Measurements from ENCODE around the gene PITPNC1.
"Not testable (repeated sequence)": the region's sequence is repeated elsewhere in the genome, so short reads cannot be mapped to it uniquely, and the experiment has no call there.

The PITPNC1 gene

DNA sequence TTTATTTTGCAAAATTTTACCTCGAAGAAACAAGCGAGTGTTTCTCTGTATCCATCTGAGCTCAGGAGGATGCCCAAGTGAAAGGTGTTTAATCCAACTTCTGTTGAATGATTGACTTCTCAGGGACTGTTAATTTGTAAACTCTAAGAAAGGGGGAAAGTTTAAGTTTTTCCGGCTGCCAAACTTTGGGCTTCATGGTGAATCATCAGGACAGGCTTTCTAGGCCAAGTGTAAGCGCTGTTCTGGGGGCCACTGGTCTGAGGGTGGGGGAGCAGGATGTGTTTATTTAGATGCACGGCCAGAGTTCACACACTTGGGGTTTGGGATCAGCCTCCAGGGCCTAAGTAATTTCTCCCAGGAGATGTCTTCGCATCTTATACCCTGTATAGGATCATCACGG is 110.4 kb downstream of the PITPNC1 start:
- Histone ChIP-seq H3K4me1 (ENCODE audit: control insufficient read depth, insufficient read depth, low read length, unreplicated experiment) (peaks cover 51% of the 10 kb centered on the region), H3K4me3 (ENCODE audit: low read depth, low read length) (peak overlapping the region; percentile 56), H3K79me2 (ENCODE audit: control insufficient read depth, insufficient read depth, low read length, unreplicated experiment) (peaks cover 7% of the 10 kb centered on the region), H2AFZ (ENCODE audit: low read length, unreplicated experiment) (peak overlapping the region; percentile 52), H3K27me3 (ENCODE audit: insufficient read depth, low read length) (no peaks in the 10 kb centered on the region), H3K27ac (ENCODE audit: low read depth, low read length) (peak overlapping the region; percentile 99), H3K36me3 (ENCODE audit: insufficient read depth, low read length) (no peaks in the 10 kb centered on the region)

DNA sequence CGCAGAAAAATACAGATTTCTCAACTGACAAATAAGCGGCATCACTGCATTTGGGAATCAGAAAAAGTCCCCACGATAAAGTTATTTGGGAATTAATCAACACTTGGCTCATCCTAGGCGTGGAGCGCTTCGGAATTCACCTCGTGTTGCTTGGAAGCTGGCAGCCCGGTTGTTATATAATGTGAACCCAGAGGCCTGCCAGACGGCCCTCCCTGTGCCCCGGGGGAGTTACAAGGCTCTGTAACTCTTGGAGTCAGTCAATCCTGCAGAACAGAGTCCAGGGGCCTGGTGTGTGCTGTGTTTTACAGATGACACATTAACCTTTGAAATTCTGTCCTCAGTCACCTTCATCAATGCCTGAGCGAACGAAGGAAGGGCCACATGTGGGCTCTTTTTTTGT is 111.1 kb downstream of the PITPNC1 start:
- H3K4me1 ChIP-seq (ENCODE audit: control insufficient read depth, insufficient read depth, low read length, unreplicated experiment) = peaks cover 52% of the 10 kb centered on the region
- H3K36me3 ChIP-seq (ENCODE audit: insufficient read depth, low read length) = no peaks in the 10 kb centered on the region
- H3K27me3 ChIP-seq (ENCODE audit: insufficient read depth, low read length) = no peaks in the 10 kb centered on the region
- H3K79me2 ChIP-seq (ENCODE audit: control insufficient read depth, insufficient read depth, low read length, unreplicated experiment) = peaks cover under 1% of the 10 kb centered on the region
- peak overlapping the region; percentile 56 for H3K4me3 ChIP-seq (ENCODE audit: low read depth, low read length)
- peak overlapping the region; percentile 52 for H2AFZ ChIP-seq (ENCODE audit: low read length, unreplicated experiment)
- H3K27ac ChIP-seq (ENCODE audit: low read depth, low read length) = peak overlapping the region; percentile 99

DNA sequence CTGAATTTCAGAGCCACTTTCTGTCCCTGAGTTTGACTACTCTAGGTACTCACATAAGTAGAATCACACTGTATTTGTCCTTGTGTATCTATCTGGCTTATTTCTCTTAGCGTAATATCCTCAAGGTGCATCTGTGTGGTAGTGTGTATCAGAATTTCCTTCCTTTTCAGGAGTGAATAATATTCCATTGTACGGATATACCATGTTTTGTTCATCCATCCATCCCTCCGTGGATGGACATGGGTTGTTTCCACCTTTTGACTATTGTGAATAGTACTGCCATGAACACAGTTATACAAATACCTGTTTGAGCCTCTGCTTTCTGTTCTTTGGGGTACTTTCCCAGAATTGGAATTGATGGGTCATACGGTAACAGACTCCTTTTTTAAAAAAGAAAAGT is 111.7 kb downstream of the PITPNC1 start:
- Histone ChIP-seq H3K27me3 (ENCODE audit: insufficient read depth, low read length) (no peaks in the 10 kb centered on the region), H3K27ac (ENCODE audit: low read depth, low read length) (peak overlapping the region; percentile 99; the same call in 1 of the 2 replicates), H3K4me3 (ENCODE audit: low read depth, low read length) (no peak overlapping the region), H3K36me3 (ENCODE audit: insufficient read depth, low read length) (no peaks in the 10 kb centered on the region), H3K79me2 (ENCODE audit: control insufficient read depth, insufficient read depth, low read length, unreplicated experiment) (no peaks in the 10 kb centered on the region), H3K4me1 (ENCODE audit: control insufficient read depth, insufficient read depth, low read length, unreplicated experiment) (peaks cover 57% of the 10 kb centered on the region), H2AFZ (ENCODE audit: low read length, unreplicated experiment) (no peak overlapping the region)

DNA sequence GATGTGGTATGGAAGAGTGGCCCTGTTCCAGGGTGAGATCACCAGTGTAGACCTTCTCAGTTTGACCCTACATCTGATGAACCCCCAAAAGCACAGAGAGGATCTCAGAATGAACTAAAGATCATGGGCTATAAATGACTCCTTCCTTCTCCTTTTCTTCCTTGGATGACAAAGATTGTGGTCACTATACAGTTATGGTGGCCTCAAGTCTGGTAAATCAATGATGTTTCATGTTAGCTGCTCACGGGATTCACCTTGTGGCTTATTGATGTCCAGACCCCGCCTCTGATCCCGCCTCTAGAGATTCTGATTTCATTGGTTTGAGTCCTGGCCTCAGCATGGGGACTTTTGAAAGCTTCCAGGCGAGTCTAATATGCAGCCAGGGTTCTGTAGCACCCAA is 112.2 kb downstream of the PITPNC1 start:
- Histone ChIP-seq H3K4me3 (ENCODE audit: low read depth, low read length) (no peak overlapping the region), H2AFZ (ENCODE audit: low read length, unreplicated experiment) (no peak overlapping the region), H3K79me2 (ENCODE audit: control insufficient read depth, insufficient read depth, low read length, unreplicated experiment) (no peaks in the 10 kb centered on the region), H3K27ac (ENCODE audit: low read depth, low read length) (peak overlapping the region; percentile 99; the same call in 1 of the 2 replicates), H3K4me1 (ENCODE audit: control insufficient read depth, insufficient read depth, low read length, unreplicated experiment) (peaks cover 57% of the 10 kb centered on the region), H3K27me3 (ENCODE audit: insufficient read depth, low read length) (no peaks in the 10 kb centered on the region), H3K36me3 (ENCODE audit: insufficient read depth, low read length) (no peaks in the 10 kb centered on the region)

GRCh38 chr17:67490471-67490870 is 113.4 kb downstream of the PITPNC1 start:
- Histone ChIP-seq H2AFZ (ENCODE audit: low read length, unreplicated experiment) (no peak overlapping the region), H3K4me1 (ENCODE audit: control insufficient read depth, insufficient read depth, low read length, unreplicated experiment) (peaks cover 57% of the 10 kb centered on the region), H3K4me3 (ENCODE audit: low read depth, low read length) (peak overlapping the region; percentile 74), H3K27me3 (ENCODE audit: insufficient read depth, low read length) (no peaks in the 10 kb centered on the region), H3K27ac (ENCODE audit: low read depth, low read length) (peak overlapping the region; percentile 99), H3K79me2 (ENCODE audit: control insufficient read depth, insufficient read depth, low read length, unreplicated experiment) (no peaks in the 10 kb centered on the region), H3K36me3 (ENCODE audit: insufficient read depth, low read length) (no peaks in the 10 kb centered on the region)

DNA sequence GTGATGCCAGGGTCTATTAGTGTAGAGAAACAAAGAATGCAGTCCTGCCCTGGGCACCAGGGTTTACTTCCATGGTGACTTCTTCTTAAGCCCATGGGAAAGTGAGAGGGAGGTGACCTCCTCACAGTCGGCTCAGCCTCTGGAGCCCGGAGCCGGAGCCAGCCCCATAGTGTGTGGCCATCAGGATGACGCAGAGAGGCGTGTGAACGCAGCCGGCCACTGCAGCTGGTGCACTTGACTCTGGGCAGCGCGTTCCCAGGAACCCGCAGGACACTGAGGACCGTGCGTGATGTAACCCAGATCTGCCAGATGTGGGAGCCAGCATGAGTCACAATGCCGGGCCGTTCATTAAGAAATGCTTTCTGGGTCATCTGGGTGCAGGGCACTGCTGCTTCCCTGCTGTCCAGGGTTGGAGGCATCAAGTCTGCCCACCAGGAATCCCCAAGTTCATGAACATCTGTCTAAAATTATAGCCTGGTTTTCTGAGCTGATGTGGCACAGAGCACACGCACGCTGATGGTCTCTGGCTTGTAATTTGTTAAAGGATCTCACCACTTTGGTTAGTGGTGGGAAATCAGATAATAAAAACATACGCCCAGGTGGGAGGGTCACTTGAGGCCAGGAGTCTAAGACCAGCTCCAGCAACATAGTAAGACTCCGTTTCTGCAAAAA is 114.1 kb downstream of the PITPNC1 start:
- peaks cover 57% of the 10 kb centered on the region for H3K4me1 ChIP-seq (ENCODE audit: control insufficient read depth, insufficient read depth, low read length, unreplicated experiment)
- H3K79me2 ChIP-seq (ENCODE audit: control insufficient read depth, insufficient read depth, low read length, unreplicated experiment) = no peaks in the 10 kb centered on the region
- H3K27me3 ChIP-seq (ENCODE audit: insufficient read depth, low read length) = no peaks in the 10 kb centered on the region
- H3K27ac ChIP-seq (ENCODE audit: low read depth, low read length) = peak overlapping the region; percentile 99
- H3K36me3 ChIP-seq (ENCODE audit: insufficient read depth, low read length) = no peaks in the 10 kb centered on the region
- H3K4me3 ChIP-seq (ENCODE audit: low read depth, low read length) = peak overlapping the region; percentile 74
- no peak overlapping the region for H2AFZ ChIP-seq (ENCODE audit: low read length, unreplicated experiment)

GRCh38 chr17:67491681-67492024 is 114.6 kb downstream of the PITPNC1 start:
- Histone ChIP-seq H3K79me2 (ENCODE audit: control insufficient read depth, insufficient read depth, low read length, unreplicated experiment) (no peaks in the 10 kb centered on the region), H3K36me3 (ENCODE audit: insufficient read depth, low read length) (no peaks in the 10 kb centered on the region), H2AFZ (ENCODE audit: low read length, unreplicated experiment) (no peak overlapping the region), H3K4me3 (ENCODE audit: low read depth, low read length) (0 out of 2 replicates have a peak overlapping the region, but pooled peaks have one; percentile 5), H3K27me3 (ENCODE audit: insufficient read depth, low read length) (no peaks in the 10 kb centered on the region), H3K4me1 (ENCODE audit: control insufficient read depth, insufficient read depth, low read length, unreplicated experiment) (peaks cover 54% of the 10 kb centered on the region), H3K27ac (ENCODE audit: low read depth, low read length) (peak overlapping the region; percentile 99)

DNA sequence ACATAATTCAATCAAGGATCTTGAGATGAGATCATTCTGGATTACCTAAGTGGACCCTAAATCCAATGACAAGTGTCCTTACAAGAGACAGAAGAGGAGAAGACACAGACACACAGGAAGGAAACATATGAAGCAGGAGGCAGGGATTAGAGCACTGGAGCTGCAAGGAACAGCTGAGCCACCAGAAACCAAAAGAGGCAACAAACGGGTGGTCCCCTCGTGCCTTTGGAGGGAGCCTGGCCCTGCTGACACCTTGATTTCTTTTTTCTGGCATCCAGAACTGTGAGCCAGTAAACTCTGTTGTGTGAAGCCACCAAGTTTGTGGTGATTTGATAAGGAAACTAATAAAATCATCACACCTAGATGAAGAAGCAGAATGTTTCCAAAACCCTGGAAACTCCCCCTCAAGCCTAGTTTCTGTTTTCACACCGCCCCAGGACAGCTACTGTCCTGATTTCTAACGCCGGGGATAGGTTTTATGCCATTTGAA is 115.2 kb downstream of the PITPNC1 start:
- Histone ChIP-seq H2AFZ (ENCODE audit: low read length, unreplicated experiment) (peak overlapping the region; percentile 71), H3K27me3 (ENCODE audit: insufficient read depth, low read length) (no peaks in the 10 kb centered on the region), H3K27ac (ENCODE audit: low read depth, low read length) (peak overlapping the region; percentile 99), H3K4me3 (ENCODE audit: low read depth, low read length) (peak overlapping the region; percentile 72), H3K36me3 (ENCODE audit: insufficient read depth, low read length) (no peaks in the 10 kb centered on the region), H3K4me1 (ENCODE audit: control insufficient read depth, insufficient read depth, low read length, unreplicated experiment) (peaks cover 48% of the 10 kb centered on the region), H3K79me2 (ENCODE audit: control insufficient read depth, insufficient read depth, low read length, unreplicated experiment) (no peaks in the 10 kb centered on the region)

GRCh38 chr17:67492824-67493517 is 115.9 kb downstream of the PITPNC1 start:
- Histone ChIP-seq H3K79me2 (ENCODE audit: control insufficient read depth, insufficient read depth, low read length, unreplicated experiment) (no peaks in the 10 kb centered on the region), H3K27me3 (ENCODE audit: insufficient read depth, low read length) (no peaks in the 10 kb centered on the region), H3K4me1 (ENCODE audit: control insufficient read depth, insufficient read depth, low read length, unreplicated experiment) (peaks cover 41% of the 10 kb centered on the region), H2AFZ (ENCODE audit: low read length, unreplicated experiment) (peak overlapping the region; percentile 71), H3K27ac (ENCODE audit: low read depth, low read length) (peak overlapping the region; percentile 99), H3K36me3 (ENCODE audit: insufficient read depth, low read length) (no peaks in the 10 kb centered on the region), H3K4me3 (ENCODE audit: low read depth, low read length) (peak overlapping the region; percentile 72)

DNA sequence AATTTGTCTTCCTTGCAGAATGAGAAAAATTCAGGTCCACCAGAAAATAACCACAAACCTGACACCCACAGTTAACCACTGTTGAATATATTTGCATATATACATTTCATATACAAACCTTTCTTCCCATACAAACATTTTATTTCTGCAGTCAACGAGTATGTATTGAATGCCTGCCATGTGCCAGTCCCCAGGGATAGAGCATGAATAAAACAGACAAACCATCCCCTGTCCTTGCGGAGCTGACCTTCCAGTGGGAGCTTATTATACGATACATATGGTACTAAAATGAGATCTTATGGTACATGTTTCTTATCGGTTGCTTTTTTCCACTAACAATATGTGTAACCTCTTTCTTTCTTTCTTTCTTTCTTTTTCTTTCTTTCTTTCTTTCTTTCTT is 116.7 kb downstream of the PITPNC1 start:
- Histone ChIP-seq H3K4me3 (ENCODE audit: low read depth, low read length) (no peak overlapping the region), H2AFZ (ENCODE audit: low read length, unreplicated experiment) (no peak overlapping the region), H3K27ac (ENCODE audit: low read depth, low read length) (peak overlapping the region; percentile 99; the same call in 1 of the 2 replicates), H3K4me1 (ENCODE audit: control insufficient read depth, insufficient read depth, low read length, unreplicated experiment) (peaks cover 35% of the 10 kb centered on the region), H3K27me3 (ENCODE audit: insufficient read depth, low read length) (no peaks in the 10 kb centered on the region), H3K36me3 (ENCODE audit: insufficient read depth, low read length) (no peaks in the 10 kb centered on the region), H3K79me2 (ENCODE audit: control insufficient read depth, insufficient read depth, low read length, unreplicated experiment) (no peaks in the 10 kb centered on the region)

GRCh38 chr17:67495534-67495933 is 118.5 kb downstream of the PITPNC1 start:
- H3K4me1 ChIP-seq (ENCODE audit: control insufficient read depth, insufficient read depth, low read length, unreplicated experiment) = peaks cover 28% of the 10 kb centered on the region
- not testable (repeated sequence) for H3K27me3 ChIP-seq (ENCODE audit: insufficient read depth, low read length); H2AFZ ChIP-seq (ENCODE audit: low read length, unreplicated experiment); H3K36me3 ChIP-seq (ENCODE audit: insufficient read depth, low read length); H3K4me3 ChIP-seq (ENCODE audit: low read depth, low read length); H3K79me2 ChIP-seq (ENCODE audit: control insufficient read depth, insufficient read depth, low read length, unreplicated experiment); H3K27ac ChIP-seq (ENCODE audit: low read depth, low read length)

Data from ACC112 (cell line).